HPDE6-E6E7 (cell line): ENCODE measurements around the gene PHIP.
"Not testable (repeated sequence)": the region's sequence is repeated elsewhere in the genome, so short reads cannot be mapped to it uniquely, and the experiment has no call there.

ENCODE experiments used
- DNase-seq: peaks from one replicate; pipeline ENCODE4 v3.0.0; 2011; ENCODE audit warnings: missing footprints; ENCODE audit errors: extremely low spot score

The PHIP gene

DNA sequence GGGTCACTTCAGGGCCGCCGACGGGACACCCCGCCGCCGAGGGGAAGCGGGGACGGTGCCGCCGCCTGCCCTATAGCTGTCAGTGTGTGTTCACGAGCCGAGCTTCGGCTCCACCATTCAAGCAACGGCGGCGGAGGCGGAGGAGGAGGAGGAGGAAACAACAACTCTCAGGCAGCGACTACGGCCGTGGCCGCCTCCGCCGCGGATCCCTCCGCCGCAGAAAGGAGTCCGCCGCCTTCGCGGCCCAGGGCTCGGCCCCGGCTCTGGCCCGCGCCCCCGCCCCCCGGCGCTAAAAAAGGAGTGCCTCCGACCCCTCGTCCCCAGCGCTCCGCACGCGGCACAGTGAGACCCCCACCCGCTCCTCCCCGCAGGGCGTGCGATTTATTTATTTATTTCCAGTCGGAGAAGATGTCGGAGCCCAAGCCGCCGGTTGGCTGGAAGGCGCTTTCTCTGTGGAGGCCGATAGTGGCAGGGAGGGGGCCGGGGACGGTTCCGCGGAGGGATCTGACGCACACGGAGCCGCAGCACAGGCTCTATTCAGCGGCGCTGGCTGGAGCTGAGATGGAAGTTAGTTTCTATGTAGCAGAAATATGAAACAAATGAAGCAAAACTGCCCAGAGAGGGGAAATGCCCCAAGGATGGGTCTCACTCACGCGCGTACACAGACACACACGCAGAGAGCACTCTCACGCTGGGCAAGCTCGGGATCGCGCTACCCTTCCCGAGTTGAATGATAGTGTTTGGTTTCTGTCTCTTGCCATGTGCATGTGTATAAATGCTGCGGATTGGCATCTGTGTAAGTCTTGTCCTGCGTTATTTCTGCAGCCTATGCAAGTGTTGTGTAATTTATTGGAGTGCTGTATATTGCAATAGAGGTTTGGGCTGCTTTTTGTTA lies at the start of gene PHIP:
PHIP (minus strand) TSS at position 180 of the 895 bp plus-strand sequence. CDS start 186 bp downstream, outside the sequence.
- DNase-seq = peak; percentile 79

- no peak for DNase-seq
Observed at GRCh38 chr6:79127660-79128059, 49.6 kb upstream of the PHIP start.

DNA sequence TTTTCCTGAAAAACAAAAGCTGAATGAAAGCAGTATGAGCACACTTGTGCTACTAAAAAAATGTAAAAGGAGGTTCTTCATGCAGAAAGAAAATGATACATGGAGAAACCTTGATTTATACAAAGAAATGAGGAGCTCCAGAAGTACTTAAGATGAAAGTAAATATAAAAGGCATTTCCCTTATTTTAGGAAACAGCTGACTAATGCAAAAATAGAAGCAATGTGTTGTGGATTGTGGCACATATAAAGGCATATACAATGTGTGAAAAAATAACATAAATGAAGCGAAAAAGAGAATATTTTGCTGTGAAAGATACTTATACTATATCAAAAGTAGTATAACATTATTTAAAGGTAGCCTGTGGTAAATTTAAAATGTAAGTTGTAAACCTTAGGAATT lies 41.2 kb upstream of the PHIP start:
- no peak for DNase-seq

DNA sequence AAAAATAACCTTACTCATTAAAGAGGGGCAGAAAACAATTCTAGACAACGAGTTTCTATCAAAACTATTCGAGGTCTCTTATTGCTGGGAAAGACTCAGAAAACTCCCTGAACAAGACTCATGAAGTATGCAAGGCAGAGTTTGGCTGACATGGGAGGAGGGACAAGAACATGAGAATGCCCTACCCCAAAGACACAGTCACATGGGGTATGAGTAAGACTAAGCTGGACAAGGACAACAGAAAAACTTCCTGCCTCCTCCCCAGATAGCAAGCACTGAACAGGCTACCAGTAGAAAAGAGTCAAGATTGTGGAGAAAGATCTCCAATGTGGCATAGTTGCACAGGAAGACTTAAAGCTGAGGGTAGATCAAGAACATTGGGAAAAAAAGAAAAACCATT lies 39.7 kb upstream of the PHIP start:
- DNase-seq = no peak

DNA sequence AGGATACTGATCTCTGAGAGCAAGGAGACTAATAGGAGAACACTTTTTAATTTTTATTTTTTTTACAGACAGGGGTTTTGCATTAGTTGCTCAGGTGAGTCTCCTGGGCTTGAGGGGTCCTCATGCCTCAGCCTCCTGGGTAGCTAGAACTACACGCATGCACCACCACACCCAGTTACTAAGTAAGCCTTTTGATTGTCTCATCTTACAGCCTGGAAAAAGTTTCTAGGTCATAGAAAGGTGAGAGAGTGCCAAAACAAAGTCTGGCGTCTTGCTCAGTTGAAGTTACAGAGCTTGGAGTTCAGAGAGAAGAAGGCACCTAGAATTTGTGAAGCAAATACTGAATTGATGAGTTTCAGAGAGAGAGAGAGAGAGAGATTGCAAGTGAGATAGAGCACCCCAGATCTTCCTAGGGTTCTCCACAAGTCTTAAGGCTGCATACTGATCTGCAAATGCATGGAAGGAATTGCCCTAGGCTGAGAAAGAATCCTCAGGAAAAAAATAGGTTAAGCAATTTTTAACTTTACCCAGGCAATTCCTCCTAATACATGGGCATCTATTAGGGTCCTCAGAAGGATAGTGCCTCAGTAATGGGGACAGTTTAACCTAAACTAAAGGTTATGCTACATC lies 37.6 kb upstream of the PHIP start:
- DNase-seq = no peak

DNA sequence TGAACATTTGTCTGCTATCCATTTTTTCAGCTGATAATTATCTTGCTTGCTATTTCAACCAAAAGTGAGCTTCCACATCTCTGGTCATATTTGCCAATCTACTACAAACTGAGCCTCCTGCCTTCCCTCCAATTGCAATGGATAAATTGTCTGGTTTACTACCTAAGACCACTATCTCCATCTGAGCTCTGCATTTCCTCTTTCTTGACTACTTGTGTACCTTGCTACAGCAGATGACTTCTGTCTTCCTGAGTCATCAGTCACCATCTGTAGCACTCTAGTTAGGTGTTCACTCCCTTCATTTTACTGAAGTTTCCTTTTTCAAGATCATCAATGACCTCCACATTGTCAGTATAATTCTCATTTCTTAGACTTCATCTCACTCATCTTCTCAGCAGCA lies 33.5 kb upstream of the PHIP start:
- no peak for DNase-seq

- no peak for DNase-seq
Observed at GRCh38 chr6:79101164-79101563, 23.1 kb upstream of the PHIP start.

DNA sequence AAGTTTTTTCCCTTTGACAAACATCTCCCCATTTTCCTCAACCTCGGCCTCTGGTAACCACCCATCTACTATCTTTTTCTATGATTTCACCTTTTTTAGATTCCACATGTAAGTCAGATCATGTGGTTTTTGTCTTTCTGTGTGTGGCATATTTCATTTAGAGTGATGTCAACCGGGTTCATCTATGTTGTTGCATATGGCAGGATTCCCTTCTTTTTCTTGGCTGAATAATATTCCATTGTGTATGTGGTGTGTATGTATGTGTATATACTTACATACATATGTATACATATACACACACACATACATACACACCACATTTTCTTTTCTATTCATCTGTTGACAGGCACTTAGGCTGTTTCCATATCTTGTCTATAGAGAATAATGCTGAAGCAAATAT lies 22.2 kb upstream of the PHIP start:
- no peak for DNase-seq

DNA sequence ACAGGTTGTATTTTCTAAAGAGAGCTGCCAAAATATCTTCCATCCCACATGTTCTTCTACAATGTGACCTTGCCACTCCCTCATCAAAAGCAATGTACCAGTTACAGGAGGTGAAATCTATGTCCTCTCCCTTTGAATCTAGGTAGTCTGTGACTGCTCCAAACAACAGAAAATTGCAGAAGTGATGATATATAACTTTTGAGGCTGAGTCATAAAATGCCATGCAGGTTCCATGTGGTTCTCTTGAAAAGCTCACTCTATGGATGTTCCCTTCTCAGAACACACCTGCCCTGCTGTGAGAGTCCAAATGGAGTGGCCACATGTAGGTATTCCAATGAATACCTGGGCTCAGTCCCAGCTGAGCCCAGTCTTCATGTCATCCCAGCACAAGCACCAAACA lies 16.9 kb upstream of the PHIP start:
- no peak for DNase-seq

- DNase-seq = not testable (repeated sequence)
Observed at GRCh38 chr6:79091801-79092200, 13.7 kb upstream of the PHIP start.

- no peak for DNase-seq
Observed at GRCh38 chr6:79089552-79090404, 11.7 kb upstream of the PHIP start.

- DNase-seq = no peak
Observed at GRCh38 chr6:79084693-79085092, 6.6 kb upstream of the PHIP start.

DNA sequence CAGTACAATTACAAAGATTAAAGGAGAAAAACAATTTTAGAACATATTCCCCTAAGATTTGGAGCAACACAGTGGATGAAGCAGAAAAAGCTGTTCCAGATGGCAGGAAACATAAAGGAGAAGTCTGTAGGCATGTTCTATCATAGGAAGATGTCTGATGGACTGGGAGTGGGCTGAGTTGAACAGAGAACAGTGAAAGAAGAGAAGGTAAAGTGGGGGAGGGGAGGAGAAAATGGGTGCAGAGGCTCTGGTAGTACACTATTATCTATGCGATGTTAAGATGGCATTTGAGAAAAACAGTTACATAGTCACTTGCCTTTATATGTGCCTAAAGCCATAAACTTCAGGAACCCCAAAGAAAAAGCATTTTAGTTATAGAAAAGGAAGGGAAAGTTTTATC lies 4.2 kb upstream of the PHIP start:
- no peak for DNase-seq

DNA sequence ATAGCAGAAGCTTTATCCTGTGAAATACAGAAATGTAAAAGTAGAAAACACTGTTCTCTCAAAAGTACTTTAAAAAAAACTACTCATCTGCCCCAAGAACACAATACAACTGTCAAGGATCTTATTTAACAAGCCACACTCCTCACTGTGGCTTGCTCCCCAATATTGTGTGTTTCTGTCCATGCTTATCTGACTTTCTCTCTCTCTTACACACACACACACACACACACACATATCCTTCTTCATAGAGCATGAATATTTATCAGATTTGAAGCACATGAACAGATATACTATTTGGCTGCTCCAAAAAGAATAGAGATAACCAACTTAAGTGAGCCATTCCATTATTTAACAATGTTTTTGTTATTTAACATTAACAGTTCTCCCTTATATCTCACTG lies 3.6 kb upstream of the PHIP start:
- DNase-seq = no peak

- DNase-seq = no peak
Observed at GRCh38 chr6:79079561-79080041, 1.5 kb upstream of the PHIP start.

DNA sequence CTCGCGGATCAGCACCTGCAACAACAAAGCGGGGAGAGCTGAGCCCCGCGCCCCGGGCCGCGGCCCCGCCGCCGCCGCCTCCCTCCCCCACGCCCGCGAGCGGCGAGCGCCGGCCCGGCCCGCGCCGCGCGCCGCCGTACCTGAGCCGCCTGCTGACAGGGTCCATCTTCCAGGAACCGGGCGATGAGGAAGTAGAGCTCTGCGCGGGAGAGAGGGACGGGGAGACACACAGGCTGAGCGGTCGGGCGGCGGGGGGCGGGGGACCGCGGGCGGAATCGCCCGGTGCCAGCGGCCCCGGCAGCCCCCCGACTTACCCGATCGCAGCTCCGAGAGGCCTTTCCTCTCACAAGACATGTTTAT lies 359 bp downstream of the PHIP start:
- DNase-seq = peak; percentile 39

GRCh38 chr6:79076782-79077641 lies 1.0 kb downstream of the PHIP start:
- DNase-seq = peak; percentile 79

- no peak for DNase-seq
Observed at GRCh38 chr6:79076160-79076559, 1.9 kb downstream of the PHIP start.

- DNase-seq = no peak
Observed at GRCh38 chr6:79073888-79074287, 4.2 kb downstream of the PHIP start.

- no peak for DNase-seq
Observed at GRCh38 chr6:79072640-79073181, 5.3 kb downstream of the PHIP start.

DNA sequence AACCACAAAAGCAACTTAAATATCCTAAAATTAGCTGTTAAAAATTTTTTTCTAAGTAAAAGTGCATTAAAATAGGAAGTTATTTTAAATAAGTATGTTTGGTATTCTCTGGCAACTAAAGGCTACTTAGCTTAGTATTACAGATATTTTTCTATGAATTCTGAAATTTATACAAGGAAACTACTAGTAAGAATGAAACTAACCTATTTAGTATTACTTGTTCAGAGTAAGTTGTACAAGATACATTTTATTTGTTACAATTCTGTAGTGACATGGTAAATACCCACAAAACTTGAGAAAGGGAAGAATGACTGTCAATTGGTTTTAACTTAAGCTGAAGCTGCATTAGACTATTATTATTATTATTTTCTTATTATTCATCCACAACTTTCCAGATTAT lies 6.5 kb downstream of the PHIP start:
- DNase-seq = no peak
